HG02588 (cell line): ENCODE results near the gene ATP10A.

Experiments
- ATAC-seq: cut with Tn5 transposase; IDR thresholded peaks from one replicate; pipeline ENCODE4 v1.9.1; 2021; ENCODE audit warnings: mild to moderate bottlenecking, moderate library complexity; ENCODE audit not compliant: unreplicated experiment

ATP10A gene

DNA sequence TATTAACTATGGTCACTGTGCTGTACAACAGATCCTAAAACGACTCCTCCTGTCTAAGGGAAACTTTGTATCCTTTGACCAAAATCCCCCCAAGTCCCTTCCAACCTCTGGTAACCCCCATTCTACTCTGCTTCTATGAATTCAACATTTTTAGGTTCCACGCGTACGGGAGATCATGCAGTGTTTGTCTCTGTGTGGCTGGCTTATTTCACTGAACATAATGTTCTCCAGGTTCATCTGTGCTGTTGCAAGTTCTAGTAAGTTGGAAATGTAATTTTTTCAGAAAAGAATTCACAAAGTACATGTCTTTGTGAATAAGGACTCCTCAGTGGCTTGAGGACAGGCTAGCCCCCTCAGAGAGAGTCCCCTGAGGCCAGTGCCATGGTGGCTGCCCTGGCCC lies 66.1 kb downstream of the ATP10A start:
- no peak for ATAC-seq

DNA sequence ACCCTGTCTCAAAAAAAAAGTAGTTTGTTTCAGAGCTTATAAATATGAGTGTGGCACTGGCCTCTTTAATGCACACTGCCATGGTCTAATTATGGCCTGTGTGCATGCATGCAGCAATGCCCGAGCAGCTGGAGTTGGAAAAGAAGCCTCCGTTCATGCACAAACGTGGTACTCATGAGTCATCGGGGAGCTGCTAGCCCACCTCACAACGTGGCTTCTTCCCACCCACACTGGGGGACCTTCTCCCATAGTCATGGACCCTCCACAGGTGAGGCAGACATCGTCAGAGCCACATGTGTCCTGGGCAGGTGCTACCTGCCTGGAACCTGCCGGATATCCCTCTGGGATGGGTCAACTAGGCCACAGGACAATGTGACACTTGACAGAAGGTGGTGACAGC lies 66.7 kb downstream of the ATP10A start:
- ATAC-seq: no peak

DNA sequence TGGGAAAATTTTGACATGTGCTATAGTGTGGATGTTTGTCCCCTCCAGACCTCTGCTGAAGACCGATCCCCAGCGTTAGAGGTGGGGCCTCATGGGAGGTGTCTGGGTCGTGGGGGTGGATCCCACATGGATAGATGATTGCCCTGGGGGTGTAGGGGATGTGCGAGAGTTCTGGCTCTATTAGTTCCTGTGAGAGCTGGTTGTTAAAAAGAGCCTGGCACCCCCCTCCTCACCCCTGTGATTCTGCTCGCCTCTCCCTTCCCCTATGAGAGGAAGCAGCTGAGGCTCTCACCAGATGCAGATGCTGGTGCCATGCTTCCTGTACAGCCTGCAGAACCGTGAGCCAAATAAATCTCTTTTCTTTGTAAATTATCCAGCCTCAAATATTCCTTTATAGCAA lies 67.4 kb downstream of the ATP10A start:
- no peak for ATAC-seq

DNA sequence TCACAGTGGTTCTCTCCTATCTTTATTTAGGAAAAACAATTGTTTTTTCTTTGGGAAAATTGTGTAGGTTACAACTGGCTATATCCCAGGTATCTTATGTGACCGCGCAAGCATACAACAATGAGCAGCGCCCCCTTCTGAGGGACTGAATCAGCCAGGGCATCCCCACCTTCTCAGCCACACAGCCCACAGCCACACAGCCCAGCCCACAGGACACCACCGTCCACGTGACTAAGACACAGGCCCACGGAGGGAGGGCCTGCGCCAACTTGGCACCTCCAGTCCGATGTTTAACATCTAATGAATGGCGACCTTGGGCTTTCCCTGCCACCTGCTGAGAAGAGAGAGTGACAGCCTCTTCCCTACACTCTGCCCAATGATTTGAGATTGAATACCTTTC lies 68.1 kb downstream of the ATP10A start:
- ATAC-seq: no peak

DNA sequence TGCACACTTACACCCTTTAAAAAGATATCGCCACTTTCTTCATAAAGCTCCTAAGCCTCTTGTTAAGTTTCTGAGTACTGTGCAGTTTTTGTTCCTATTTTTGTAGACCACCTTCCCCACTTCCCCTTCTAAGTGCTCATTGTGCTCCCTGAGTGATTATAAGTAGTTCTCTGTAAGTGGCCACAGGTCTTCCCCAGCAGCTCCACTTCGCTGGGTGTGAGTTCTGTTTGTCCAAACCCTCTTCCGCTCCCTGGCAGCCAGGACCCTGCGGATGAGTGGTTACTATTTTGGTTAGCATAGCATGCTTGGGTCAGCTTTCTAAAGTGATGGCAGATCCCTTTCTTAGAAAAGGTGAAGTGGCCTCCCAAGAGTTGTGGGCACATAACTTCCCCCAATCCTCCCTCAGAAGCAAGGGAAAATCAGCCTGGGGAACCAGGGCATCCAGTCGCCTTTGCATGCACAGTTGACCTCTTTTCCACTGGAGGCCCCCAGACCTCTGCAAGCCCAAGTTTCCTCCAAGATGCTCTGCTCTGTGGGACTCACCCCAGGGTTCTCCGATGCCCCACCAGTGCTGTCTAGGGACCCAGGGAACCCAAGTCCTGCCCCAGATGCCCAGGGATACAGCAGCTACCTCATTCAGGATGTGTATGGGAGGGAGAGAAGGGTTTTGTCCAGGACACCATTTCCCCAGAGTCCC lies 69.6 kb downstream of the ATP10A start:
- ATAC-seq: peak; percentile 54

DNA sequence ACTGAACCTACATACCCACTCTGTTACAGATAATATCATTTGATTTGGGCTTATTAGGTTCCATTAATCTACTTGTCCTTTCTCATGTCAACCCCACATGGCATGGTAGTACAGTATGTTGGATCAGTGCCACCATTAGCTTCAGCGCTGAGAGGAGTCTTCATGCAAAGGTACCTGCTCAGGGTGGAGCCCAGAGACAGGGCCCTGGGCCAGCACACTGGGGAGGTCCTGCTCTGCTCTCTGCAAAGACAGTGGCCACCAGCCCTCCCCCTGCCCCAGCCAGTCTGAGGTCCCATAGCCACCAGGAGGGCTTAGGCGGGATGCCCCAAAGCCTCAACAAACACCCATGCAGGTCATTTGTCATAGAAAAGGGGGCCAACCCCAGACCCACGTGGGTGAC lies 71.0 kb downstream of the ATP10A start:
- no peak for ATAC-seq

DNA sequence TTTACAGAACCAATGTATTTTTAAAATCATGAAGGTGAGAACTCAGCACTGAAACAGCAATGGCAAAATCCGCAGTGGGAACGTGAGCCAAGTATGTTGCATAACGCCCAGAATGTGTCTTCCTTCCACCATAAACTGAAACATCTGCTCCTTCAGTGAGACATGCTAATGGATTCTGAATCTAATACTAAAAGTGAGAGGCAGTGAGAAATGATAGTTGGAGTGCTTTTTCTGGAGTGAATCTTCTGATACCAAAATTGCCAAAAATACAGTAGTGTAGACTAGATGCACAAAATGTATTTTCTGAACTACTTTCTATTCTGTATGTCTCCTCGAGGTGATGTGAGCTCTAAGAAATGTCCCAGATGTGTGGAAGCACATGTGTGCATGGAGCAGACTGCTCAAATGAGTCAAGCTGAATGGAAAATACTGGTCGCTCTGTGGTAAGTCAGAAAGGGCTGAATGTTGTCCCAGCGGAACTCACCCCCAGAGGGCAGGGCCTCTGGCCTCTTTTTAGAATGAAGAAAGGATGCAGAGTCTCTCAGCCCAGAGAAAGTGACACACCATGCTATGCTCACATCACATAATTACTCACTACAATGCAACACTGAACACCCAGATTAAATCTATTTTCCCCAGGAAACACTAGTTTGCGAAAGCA lies 73.0 kb downstream of the ATP10A start:
- ATAC-seq: no peak

DNA sequence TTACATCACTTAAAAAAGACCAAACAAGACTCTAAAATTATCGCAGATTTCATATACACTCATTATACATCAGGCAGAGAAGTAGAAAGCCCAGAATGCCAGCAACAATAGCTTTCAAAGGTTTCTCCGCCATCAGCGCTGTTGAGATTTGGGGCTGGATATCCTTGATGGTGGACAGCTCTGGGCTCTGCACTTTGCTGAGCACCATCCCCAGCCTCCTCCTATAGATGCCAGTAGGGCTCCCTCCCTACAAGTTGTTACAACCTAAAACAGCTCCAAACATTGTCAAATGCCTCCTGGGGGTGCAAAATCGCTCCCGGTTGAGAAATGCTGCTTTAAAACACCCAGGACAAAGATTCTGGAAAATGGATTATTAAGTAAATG lies 73.5 kb downstream of the ATP10A start:
- ATAC-seq: no peak

DNA sequence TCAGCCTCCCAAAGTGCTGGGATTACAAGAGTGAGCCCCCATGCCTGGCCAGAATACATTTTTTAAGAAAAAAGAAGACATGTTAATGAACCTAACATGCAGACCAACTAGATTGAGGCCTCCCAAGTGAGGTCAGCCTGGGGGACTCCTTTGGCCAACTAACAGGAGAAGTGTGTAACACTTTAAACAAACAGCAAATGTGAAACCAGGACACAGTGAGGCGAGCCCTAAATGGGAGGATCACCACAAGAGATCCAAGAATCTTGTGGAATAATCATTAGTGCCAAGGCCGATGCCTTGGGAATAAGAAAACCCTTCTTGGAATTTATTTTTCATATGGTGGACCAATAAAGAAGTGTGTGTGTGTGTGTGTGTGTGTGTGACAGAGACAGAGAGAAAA lies 73.9 kb downstream of the ATP10A start:
- no peak for ATAC-seq

DNA sequence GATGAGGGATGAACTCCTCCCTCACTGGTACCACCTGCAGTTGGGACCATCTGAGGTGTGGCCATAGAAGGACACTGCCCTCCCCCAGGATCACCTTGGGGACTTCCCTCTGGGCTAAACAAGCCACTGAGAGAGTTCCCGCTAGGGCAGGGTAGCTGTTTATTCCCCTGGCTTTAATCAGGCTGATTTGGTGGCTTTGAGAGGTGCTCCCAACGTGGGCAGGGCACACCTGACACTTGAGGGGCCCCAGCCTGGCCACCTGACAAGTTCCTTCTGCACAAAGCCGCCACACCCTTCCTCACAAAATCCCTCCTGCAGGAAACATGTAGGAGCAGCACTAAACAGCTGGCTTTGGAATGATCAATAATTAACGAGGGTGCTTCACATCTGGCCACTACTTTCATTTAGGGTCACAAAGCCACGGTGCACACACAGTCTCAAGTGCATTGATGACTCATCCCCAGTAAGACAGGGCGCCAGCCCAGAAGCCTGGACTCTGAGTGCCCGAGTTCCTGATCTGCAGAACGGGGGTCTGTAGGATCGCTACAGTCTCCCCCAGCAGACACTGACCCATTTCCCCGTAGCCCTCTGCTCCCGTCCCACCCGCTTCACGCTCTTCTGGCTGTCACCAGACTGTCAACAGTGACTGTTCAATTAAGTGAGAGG lies 75.1 kb downstream of the ATP10A start:
- ATAC-seq: no peak

DNA sequence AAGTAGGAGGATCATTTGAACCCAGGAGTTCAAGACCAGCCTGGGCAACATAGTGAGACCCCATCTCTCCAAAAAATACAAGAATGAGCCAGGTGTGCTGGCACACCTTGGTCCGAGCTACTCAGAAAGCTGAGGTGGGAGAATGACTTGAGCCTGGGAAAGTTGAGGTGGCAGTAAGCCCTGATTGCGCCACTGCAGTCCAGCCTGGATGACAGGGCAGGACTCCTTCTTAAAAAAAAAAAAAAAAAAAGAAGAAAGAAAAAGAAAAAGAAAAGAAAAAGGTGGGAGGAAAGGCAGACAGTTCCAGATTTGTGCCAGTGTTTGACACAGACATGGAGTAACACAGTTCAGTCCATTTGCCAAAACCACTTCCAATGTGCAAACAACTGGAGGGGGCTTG lies 75.7 kb downstream of the ATP10A start:
- no peak for ATAC-seq

DNA sequence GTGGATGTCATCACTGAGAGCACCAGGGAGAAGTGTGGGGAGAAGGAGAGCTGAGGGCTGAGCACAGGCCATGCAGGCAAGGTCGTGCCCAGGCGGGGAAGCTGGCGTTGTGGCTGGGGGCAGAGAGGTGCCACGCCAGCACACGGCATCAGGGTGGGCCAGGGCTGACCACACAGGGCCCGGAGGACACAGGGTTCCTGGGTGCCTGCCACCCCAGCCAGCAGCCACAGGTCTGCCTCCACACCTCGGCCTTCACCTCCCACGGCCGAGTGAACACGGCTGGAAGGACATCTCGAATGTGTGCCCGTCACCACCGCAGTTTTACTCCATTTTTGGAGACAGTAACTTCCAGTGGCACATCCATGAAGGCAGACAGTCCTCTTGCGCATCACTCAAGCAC lies 77.1 kb downstream of the ATP10A start:
- ATAC-seq: no peak

DNA sequence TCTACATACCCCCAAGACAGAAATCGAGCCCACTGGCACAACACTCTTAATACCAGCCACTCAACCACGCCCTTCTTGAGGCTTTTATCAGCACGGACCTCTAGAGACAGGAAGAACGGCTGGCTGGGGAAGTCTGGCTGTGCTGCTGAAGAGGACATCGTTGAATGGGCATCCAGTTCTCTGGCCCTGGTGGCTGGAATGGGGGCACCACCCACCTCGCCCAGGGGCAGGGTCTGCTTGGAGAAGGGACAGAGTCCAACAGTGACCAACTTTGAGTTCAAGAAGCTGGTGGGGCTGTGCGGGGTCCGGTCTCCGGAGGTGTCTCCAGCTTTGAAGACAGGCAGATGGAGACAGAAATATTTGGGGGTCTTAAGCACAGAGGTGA lies 77.5 kb downstream of the ATP10A start:
- no peak for ATAC-seq

DNA sequence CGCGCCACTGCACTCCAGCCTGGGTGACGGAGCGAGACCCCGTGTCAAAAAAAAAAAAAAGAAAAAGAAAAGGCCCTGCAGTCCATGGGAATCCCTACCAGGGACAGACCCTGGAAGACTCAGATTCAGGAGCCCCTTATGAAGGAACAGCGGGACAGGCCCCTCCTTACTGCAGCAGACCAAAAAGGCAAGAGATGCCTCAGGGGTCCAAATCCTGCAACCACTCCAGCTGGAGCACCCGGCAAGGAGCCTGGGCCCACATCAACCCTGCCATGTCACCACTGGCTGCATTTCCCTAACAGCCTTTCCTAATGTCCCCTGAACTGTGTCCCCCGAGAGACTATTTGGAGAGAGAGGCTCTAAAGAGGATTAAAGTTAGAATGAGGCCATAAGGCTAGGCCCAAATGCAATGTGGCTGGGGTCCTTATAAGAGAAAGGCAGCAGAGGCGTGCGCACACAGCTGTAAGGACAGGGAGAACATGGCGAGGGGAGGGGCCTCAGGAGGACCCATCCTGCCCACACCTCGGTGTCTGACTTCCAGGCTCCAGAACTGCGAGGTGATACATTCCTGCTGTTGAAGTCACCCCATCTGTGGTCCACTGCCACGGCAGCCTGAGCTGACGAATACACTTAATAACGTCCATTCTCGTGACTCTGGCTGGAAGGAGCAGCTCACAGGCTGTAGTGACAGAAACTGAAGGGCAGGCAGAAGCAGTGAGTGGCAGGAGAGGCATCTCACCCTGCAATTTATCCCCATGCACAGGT lies 78.1 kb downstream of the ATP10A start:
- ATAC-seq: no peak

DNA sequence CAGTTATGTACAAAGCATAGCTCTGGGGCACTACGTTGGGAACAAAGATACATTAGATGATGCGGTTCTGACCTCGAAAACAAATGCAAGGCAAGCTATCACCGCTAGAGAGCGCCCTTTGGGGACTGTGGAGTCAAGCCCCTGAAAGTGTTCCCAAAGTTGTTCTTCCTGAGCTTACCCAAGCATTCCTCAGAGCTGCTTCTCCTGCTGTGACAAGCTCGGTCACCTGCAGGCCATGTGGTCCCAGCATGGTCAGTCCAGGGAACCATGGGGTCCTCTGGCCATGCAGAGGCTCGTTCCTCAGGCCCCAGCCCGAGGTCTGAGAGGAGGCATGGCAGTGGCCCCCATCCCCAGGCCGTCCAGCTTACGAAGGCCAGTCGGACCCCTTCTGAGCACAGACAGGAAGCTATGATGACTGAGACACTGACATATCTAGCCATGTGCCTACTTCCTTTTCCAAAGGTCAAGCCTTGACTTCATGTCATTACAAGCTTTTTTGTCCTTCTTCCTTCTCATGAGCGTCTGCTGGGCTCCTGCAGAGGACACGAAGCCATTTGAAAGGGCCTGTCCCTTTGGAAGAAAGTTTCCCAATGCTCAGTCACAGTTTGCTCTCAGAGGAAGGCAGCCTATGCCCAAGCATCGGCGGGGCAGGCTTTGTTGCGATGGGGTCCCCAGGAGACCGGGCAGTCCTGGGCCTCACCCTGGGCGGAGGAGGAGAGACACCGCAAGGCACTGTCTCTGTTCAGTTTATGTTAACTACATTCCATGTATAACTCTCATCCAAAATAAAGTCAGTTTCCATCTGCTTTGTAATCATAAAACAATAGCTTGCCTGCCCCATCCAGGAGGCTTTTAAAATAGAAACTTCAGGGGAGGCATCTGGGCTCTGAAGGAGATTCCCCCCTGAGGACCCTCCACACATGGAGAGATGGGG lies 79.3 kb downstream of the ATP10A start:
- no peak for ATAC-seq

DNA sequence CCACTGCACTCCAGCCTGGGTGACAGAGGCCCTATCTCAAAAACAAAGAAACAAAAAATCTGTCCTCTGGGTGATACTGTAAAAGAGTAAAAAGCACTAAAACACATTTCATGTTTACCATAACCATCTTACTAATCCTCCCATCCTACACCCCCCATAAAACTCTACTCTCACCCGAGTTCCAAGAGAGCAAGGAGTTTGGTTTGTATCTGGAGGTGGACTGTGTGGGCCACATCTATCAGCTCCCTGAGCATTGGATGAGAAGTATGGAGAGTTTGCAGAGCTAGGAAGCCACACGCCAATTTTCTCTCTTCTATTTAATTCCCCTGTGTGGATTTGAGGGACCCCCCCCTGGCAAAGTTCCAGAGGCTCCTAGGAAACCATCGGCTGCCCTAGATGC lies 80.0 kb downstream of the ATP10A start:
- ATAC-seq: no peak

DNA sequence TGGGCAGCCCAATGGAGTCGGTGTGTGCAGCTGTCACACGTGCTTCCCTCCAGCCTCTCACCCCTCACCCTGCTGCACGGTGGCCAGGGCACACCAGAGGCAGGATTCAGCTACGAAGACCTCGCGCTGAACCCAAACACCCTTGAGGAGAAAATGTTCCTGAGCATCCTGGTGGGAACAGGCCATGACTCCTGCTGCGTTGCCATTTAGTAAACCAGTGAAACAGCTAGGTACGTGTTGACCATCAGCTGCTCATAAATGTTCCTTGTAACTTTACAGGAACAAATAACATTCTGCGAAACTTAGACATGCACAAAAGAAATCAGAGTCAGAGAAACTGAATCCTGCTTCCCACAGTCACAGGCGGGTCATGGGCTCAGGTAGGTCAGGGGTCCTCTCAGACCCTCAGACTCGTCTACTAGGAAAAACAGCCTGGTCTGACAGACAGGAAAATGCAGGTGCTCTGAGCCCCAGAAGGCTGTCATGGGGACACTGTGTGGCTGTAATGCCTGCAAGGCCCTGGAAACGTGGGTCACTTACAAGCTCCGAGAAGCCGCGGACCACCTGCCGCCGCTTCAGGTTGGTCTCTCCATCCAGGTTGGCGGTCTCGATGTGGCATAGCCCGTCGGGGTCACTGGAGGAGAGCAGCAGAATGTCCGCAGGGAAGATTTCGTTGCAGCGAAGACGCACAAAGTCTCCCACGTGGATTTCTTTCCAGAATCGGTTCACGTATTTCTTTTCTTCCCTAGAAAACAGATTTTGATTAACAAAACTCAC lies 82.5 kb downstream of the ATP10A start:
- ATAC-seq: no peak

DNA sequence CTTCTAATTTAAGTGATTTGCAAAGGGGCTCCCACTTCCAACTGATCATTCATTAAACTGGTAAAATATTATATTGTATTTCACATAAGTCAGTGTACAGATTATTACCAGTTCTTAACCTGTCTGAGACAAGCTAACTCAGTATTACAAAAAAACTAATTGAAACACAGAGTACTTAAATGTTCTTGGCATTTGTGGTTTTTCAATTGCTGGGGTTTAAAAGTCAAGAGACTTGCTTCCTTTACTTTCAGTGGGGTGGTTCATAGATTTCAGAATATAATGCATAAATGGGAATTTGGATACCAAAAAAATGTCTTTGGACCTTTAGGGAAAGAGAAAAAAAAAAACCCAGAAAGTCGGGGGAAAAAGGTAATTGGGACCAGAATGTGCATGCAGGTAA lies 85.0 kb downstream of the ATP10A start:
- ATAC-seq: no peak

DNA sequence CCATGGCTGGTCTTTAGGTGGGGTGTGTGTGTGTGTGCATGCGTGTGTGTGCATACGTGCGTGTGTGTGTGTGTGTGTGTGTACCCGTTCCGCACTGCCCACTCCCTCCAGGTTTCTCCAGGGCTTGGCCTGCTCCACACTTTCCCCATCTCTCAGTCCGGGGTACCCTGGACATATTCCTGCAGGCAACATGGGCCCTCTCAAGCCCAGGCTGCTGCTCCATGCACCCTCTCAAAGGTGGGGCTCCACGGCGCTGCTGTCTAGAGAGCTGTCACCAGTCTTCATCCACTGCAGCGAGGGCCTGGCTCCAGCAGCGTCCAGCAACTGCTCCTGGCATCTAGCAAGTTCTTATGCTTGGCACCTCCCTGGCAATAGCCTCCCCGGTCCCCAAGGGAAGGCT lies 86.1 kb downstream of the ATP10A start:
- ATAC-seq: no peak
